IMR-90 (cell line): Measurements from ENCODE around the gene TMEM170B. TPM values are rescaled to one million over a fixed set of nuclear protein-coding genes. Genes with fewer than 3 reads are reported as not detected.

Experiments
- ATAC-seq: fragments of 200-7000 bp; cut with Tn5 transposase; 2 replicates; pipeline ENCODE4 v1.9.1; 2020; ENCODE audit warnings: low read depth, mild to moderate bottlenecking, moderate library complexity
- BruUV-seq: library from RNA; stranded (reverse); fragments of 400-500 nt; replicated peaks from 2 replicates; lab custom pipeline; 2021; lab: Mats Ljungman, UMichigan
- CTCF ChIA-PET: fragments of 300-600 bp; formaldehyde crosslinking; extraction: SDS; loops from one replicate; lab custom pipeline; 2021; ENCODE audit warnings: antibody characterized with exemption; lab: Yijun Ruan, JAX
- POLR2A ChIA-PET: fragments of 300-600 bp; sonication (Branson Sonifier 250); formaldehyde crosslinking; loops from one replicate; lab custom pipeline; 2022; ENCODE audit warnings: antibody characterized with exemption; ENCODE audit not compliant: unreplicated experiment; lab: Charles Lee
- DNase-seq: peaks from one replicate; pipeline ENCODE4 v3.0.0; 2013
- H2AFZ ChIP-seq: replicated peaks from 2 replicates; pipeline ENCODE3; 2013; ENCODE audit warnings: low read length, mild to moderate bottlenecking; ENCODE audit not compliant: poor library complexity
- H2AK5ac ChIP-seq: 2 replicates; pipeline ENCODE4 v1.6.1; 2013; ENCODE audit warnings: low read depth, low read length, inconsistent platforms
- H2AK9ac ChIP-seq: replicated peaks from 2 replicates; pipeline ENCODE3; 2013; ENCODE audit warnings: mild to moderate bottlenecking, low read depth, low read length, moderate library complexity; ENCODE audit not compliant: poor library complexity
- H2BK120ac ChIP-seq: 2 replicates; pipeline ENCODE4 v1.6.1; 2013; ENCODE audit warnings: low read depth, low read length, inconsistent platforms
- H2BK15ac ChIP-seq: 3 replicates; pipeline ENCODE4 v1.6.1; 2013; ENCODE audit warnings: low read depth, low read length, inconsistent platforms
- H2BK20ac ChIP-seq: 2 replicates; pipeline ENCODE4 v1.6.1; 2013; ENCODE audit warnings: low read depth, mild to moderate bottlenecking, inconsistent platforms, low read length, moderate library complexity
- H2BK5ac ChIP-seq: 2 replicates; pipeline ENCODE4 v1.6.1; 2013; ENCODE audit warnings: mild to moderate bottlenecking, low read depth, low read length, inconsistent platforms; ENCODE audit not compliant: poor library complexity, severe bottlenecking
- H3K14ac ChIP-seq: replicated peaks from 2 replicates; pipeline ENCODE4 v1.6.1; 2013; ENCODE audit warnings: low read depth, low read length, inconsistent platforms
- H3K18ac ChIP-seq: 2 replicates; pipeline ENCODE4 v1.6.1; 2013; ENCODE audit warnings: low read depth, low read length, control low read depth
- H3K23ac ChIP-seq: 2 replicates; pipeline ENCODE4 v1.6.1; 2013; ENCODE audit warnings: low read depth, low read length, inconsistent platforms
- H3K27ac ChIP-seq: 2 replicates; pipeline ENCODE4 v1.5.1; 2013; ENCODE audit warnings: mild to moderate bottlenecking, control low read depth, low read length; ENCODE audit not compliant: insufficient read depth
- H3K27me3 ChIP-seq: 2 replicates; pipeline ENCODE4 v1.6.1; 2013; ENCODE audit warnings: low read length; ENCODE audit not compliant: control insufficient read depth, insufficient read depth
- H3K36me3 ChIP-seq: 2 replicates; pipeline ENCODE4 v1.6.1; 2013; ENCODE audit warnings: low read length, mixed read lengths; ENCODE audit not compliant: control insufficient read depth, insufficient read depth
- H3K4ac ChIP-seq: 2 replicates; pipeline ENCODE4 v1.6.1; 2013; ENCODE audit warnings: low read depth, low read length, inconsistent platforms
- H3K4me1 ChIP-seq: 2 replicates; pipeline ENCODE4 v1.6.1; 2013; ENCODE audit warnings: low read length, mixed read lengths; ENCODE audit not compliant: control insufficient read depth, insufficient read depth
- H3K4me2 ChIP-seq: 2 replicates; pipeline ENCODE4 v1.6.1; 2013; ENCODE audit warnings: low read depth, mild to moderate bottlenecking, control low read depth, low read length, moderate library complexity
- H3K4me3 ChIP-seq: 2 replicates; pipeline ENCODE4 v1.5.1; 2013; ENCODE audit warnings: low read depth, mild to moderate bottlenecking, control low read depth, low read length, moderate library complexity; ENCODE audit not compliant: insufficient read depth
- H3K56ac ChIP-seq: 2 replicates; pipeline ENCODE4 v1.6.1; 2013; ENCODE audit warnings: low read length, inconsistent platforms; ENCODE audit not compliant: insufficient read depth; ENCODE audit errors: extremely low read depth
- H3K79me1 ChIP-seq, 2 experiments: 2 replicates each; pipeline ENCODE4 v1.6.1; 2013; ENCODE audit warnings: low read length in 2 of 2, inconsistent platforms in 1 of 2, low read depth in 1 of 2
- H3K9ac ChIP-seq: 2 replicates; pipeline ENCODE4 v1.6.1; 2013; ENCODE audit warnings: low read depth, low read length, control low read depth
- H3K9me1 ChIP-seq: 2 replicates; pipeline ENCODE4 v1.6.1; 2013; ENCODE audit warnings: low read length, inconsistent platforms; ENCODE audit not compliant: insufficient read depth
- H3K9me3 ChIP-seq: 2 replicates; pipeline ENCODE4 v1.6.1; 2013; ENCODE audit warnings: low read length; ENCODE audit not compliant: control insufficient read depth, insufficient read depth
- H4K20me1 ChIP-seq: 2 replicates; pipeline ENCODE4 v1.6.1; 2013; ENCODE audit warnings: low read length, inconsistent platforms; ENCODE audit not compliant: insufficient read depth
- H4K5ac ChIP-seq: 2 replicates; pipeline ENCODE4 v1.6.1; 2013; ENCODE audit warnings: mild to moderate bottlenecking, low read depth, low read length, control low read depth
- H4K8ac ChIP-seq, 2 experiments: 2 replicates each; pipeline ENCODE4 v1.6.1; 2013; ENCODE audit warnings: low read depth in 2 of 2, low read length in 2 of 2, control low read depth in 1 of 2, inconsistent platforms in 1 of 2
- H4K91ac ChIP-seq: 2 replicates; pipeline ENCODE4 v1.6.1; 2013; ENCODE audit warnings: low read depth, low read length, inconsistent platforms; ENCODE audit not compliant: insufficient read depth
- BHLHE40 ChIP-seq: fragments of 150-350 bp; IDR thresholded peaks from 2 replicates; pipeline ENCODE4 v1.6.1; 2016; ENCODE audit warnings: mild to moderate bottlenecking, low read depth, low read length
- CEBPB ChIP-seq: IDR thresholded peaks from 2 replicates; pipeline ENCODE4 v1.6.1; 2012; ENCODE audit warnings: low read depth, low read length, improper control_type of control experiment
- CHD1 ChIP-seq: IDR thresholded peaks from 2 replicates; pipeline ENCODE4 v1.6.1; 2012; ENCODE audit warnings: low read depth, low read length, improper control_type of control experiment
- CTCF ChIP-seq: conservative IDR thresholded peaks from 2 replicates; pipeline ENCODE4 v1.5.1; 2012; ENCODE audit warnings: mild to moderate bottlenecking, low read depth, low read length, improper control_type of control experiment
- ELK1 ChIP-seq: fragments of 150-350 bp; IDR thresholded peaks from 2 replicates; pipeline ENCODE4 v1.6.1; 2016; ENCODE audit warnings: low read depth, mild to moderate bottlenecking, low read length, moderate library complexity, borderline replicate concordance
- FOS ChIP-seq: fragments of 150-350 bp; IDR thresholded peaks from 2 replicates; pipeline ENCODE4 v1.6.1; 2016; ENCODE audit warnings: low read depth, low read length
- MAFK ChIP-seq: IDR thresholded peaks from 2 replicates; pipeline ENCODE4 v1.6.1; 2012; ENCODE audit warnings: low read depth, low read length, improper control_type of control experiment
- MAZ ChIP-seq: IDR thresholded peaks from 2 replicates; pipeline ENCODE4 v1.6.1; 2012; ENCODE audit warnings: low read depth, mild to moderate bottlenecking, low read length, improper control_type of control experiment, moderate library complexity, borderline replicate concordance
- MXI1 ChIP-seq: IDR thresholded peaks from 2 replicates; pipeline ENCODE4 v1.6.1; 2012; ENCODE audit warnings: low read depth, mild to moderate bottlenecking, low read length, moderate library complexity, borderline replicate concordance
- NFE2L2 ChIP-seq: fragments of 150-350 bp; IDR thresholded peaks from 2 replicates; pipeline ENCODE4 v1.6.1; 2016; ENCODE audit warnings: low read depth, mild to moderate bottlenecking, low read length
- POLR2A ChIP-seq: IDR thresholded peaks from 2 replicates; pipeline ENCODE4 v1.6.1; 2012; ENCODE audit warnings: mild to moderate bottlenecking, low read depth, low read length
- RAD21 ChIP-seq: IDR thresholded peaks from 2 replicates; pipeline ENCODE4 v1.6.1; 2012; ENCODE audit warnings: low read length, improper control_type of control experiment
- RCOR1 ChIP-seq: IDR thresholded peaks from 2 replicates; pipeline ENCODE4 v1.6.1; 2012; ENCODE audit warnings: mild to moderate bottlenecking, low read length, improper control_type of control experiment; ENCODE audit not compliant: insufficient replicate concordance
- RFX5 ChIP-seq: IDR thresholded peaks from 2 replicates; pipeline ENCODE4 v1.8.0; 2012; ENCODE audit warnings: low read depth, mild to moderate bottlenecking, low read length, moderate library complexity
- SMC3 ChIP-seq: fragments of 150-350 bp; IDR thresholded peaks from 2 replicates; pipeline ENCODE4 v1.6.1; 2016; ENCODE audit warnings: low read depth, mild to moderate bottlenecking, antibody characterized with exemption, low read length, moderate library complexity
- USF2 ChIP-seq: fragments of 150-350 bp; IDR thresholded peaks from 2 replicates; pipeline ENCODE4 v1.6.1; 2017; ENCODE audit warnings: mild to moderate bottlenecking, antibody characterized with exemption, low read length, low read depth
- WGBS, 2 experiments: methylation state at CpG; one replicate each; pipeline versions ENCODE4 v1.1.5 to v1.1.7; 2013; ENCODE audit warnings: missing lambda C conversion rate in 2 of 2; ENCODE audit not compliant: insufficient read length in 1 of 2; ENCODE audit errors: extremely low coverage in 2 of 2; 5-methylcytosine and 5-hydroxymethylcytosine counted together
- dilution Hi-C: fragments of 300-500 bp; cut with HindIII; formaldehyde crosslinking; loops from one replicate; pipeline ENCODE4 v1.14.3; 2018; ENCODE audit warnings: low sequenced_read_pairs; ENCODE audit not compliant: unreplicated experiment
- in situ Hi-C: fragments of 300-500 bp; cut with MboI; formaldehyde crosslinking; loops from 3 replicates; pipeline ENCODE4 v1.14.3; 2019; ENCODE audit warnings: low sequenced_read_pairs, inconsistent platforms, mixed read lengths
- intact Hi-C: fragments of 100-400 bp; cut with micrococcal nuclease; formaldehyde crosslinking; loops from 2 replicates; pipeline ENCODE4 v1.10.0; 2022
- polyA plus RNA-seq, 3 experiments: library from polyadenylated mRNA; depleted of rRNA; stranded (reverse); fragments of >200 nt; gene quantifications; 2 replicates each; pipeline ENCODE4 v1.2.3, GENCODE V29; 2012; ENCODE audit warnings: low replicate concordance in 1 of 3
- total RNA-seq: library from RNA; depleted of rRNA; stranded (reverse); fragments of >200 nt; gene quantifications from 2 replicates; pipeline ENCODE4 v1.2.3, GENCODE V29; 2012

Gene TMEM170B
- total and polyA plus RNA-seq, 2 of the 4 experiments (the other 2 are of a cell fraction): 0.10 to 0.18 TPM

- no CpG with 5 or more reads among the region's 5 CpGs for WGBS, 2 experiments
- 0 out of 2 replicates have a peak overlapping the region, but pooled peaks have one; percentile 45 for H3K14ac ChIP-seq
- H4K8ac ChIP-seq: peak overlapping the region; percentile 61 to 84; a peak in 3 of 4 replicates
- no peak overlapping the region for H3K4me2 ChIP-seq
- H3K56ac ChIP-seq: no peak overlapping the region; the same call in 1 of the 2 replicates
- H2BK15ac ChIP-seq: peak overlapping the region; percentile 62; the same call in 2 of the 3 replicates
- peak overlapping the region; percentile 37 for H2AK9ac ChIP-seq
- no peak overlapping the region for H3K27ac ChIP-seq
- H3K9ac ChIP-seq: no peak overlapping the region
- H2AK5ac ChIP-seq: peak overlapping the region; percentile 90
- no TSS peak for BruUV-seq
- no peaks in the 10 kb centered on the region; a peak in 1 of 4 replicates for H3K79me1 ChIP-seq
- in situ Hi-C loops: no loop called here
- dilution Hi-C loops: no loop called here
- no peaks in the 10 kb centered on the region for H3K36me3 ChIP-seq
- H2BK20ac ChIP-seq: peak overlapping the region; percentile 83
- CTCF ChIA-PET: no interaction called here
- no peaks in the 10 kb centered on the region for H3K27me3 ChIP-seq
- H3K4me1 ChIP-seq: peaks cover 9% of the 10 kb centered on the region
- peak overlapping the region; percentile 97 for H2BK120ac ChIP-seq
- H3K23ac ChIP-seq: no peak overlapping the region
- DNase-seq (no peak), ATAC-seq (no peak)
- no peak overlapping the region for H3K4me3 ChIP-seq
- peak overlapping the region; percentile 39 for H2BK5ac ChIP-seq
- intact Hi-C loops: no loop called here
- peak overlapping the region; percentile 76 for H2AFZ ChIP-seq
- peak overlapping the region; percentile 44; the same call in 1 of the 2 replicates for H3K18ac ChIP-seq
- POLR2A ChIA-PET: no interaction called here
- H4K91ac ChIP-seq: peak overlapping the region; percentile 83
- H3K4ac ChIP-seq: peak overlapping the region; percentile 89
- H4K20me1 ChIP-seq: no peaks in the 10 kb centered on the region
- H3K9me1 ChIP-seq: peaks cover 23% of the 10 kb centered on the region
- 0 out of 2 replicates have a peak overlapping the region, but pooled peaks have one; percentile 21 for H4K5ac ChIP-seq
- no peak for TF ChIP-seq RAD21
- no peak for TF ChIP-seq USF2
- TF ChIP-seq POLR2A: no peak
- TF ChIP-seq MAZ: no peak
- no peak for TF ChIP-seq ELK1
- no peak for TF ChIP-seq BHLHE40
- TF ChIP-seq CEBPB: no peak
- no peak for TF ChIP-seq RFX5
- no peak for TF ChIP-seq MAFK
- no peak for TF ChIP-seq RCOR1
- TF ChIP-seq CHD1: no peak
- no peak for TF ChIP-seq NFE2L2
- no peak for TF ChIP-seq SMC3
- TF ChIP-seq CTCF: no peak
- TF ChIP-seq MXI1: no peak
- no peak for TF ChIP-seq FOS
- no peaks in the 10 kb centered on the region for H3K9me3 ChIP-seq
These were observed 94.0 kb downstream of the TMEM170B start for GRCh38 chr6:11631539-11631938.
